ENCODE results near the gene SLC35F3.

SLC35F3 gene

GRCh38 chr1:234078143-234078542, 173.7 kb downstream of the SLC35F3 start:
- H3K27me3 ChIP-seq (ENCODE audit: control insufficient read depth, insufficient read depth, low read length): no peaks in the 10 kb centered on the region
- H3K27ac ChIP-seq (ENCODE audit: low read depth, low read length): no peak overlapping the region
- no peak overlapping the region for H3K9ac ChIP-seq (ENCODE audit: low read length)
- no peaks in the 10 kb centered on the region for H3K36me3 ChIP-seq (ENCODE audit: control insufficient read depth, insufficient read depth, low read length)
- H3K4me3 ChIP-seq (ENCODE audit: low read depth, low read length): no peak overlapping the region
- H3K9me3 ChIP-seq (ENCODE audit: control insufficient read depth, insufficient read depth, low read depth, low read length): no peaks in the 10 kb centered on the region
- H3K4me1 ChIP-seq (ENCODE audit: control insufficient read depth, insufficient read depth, low read length): peaks cover 9% of the 10 kb centered on the region; the same call in 1 of the 2 replicates

- Histone ChIP-seq H3K4me1 (ENCODE audit: control insufficient read depth, insufficient read depth, low read length) (no peaks in the 10 kb centered on the region), H3K9me3 (ENCODE audit: control insufficient read depth, insufficient read depth, low read depth, low read length) (no peaks in the 10 kb centered on the region), H3K27ac (ENCODE audit: low read depth, low read length) (no peak overlapping the region), H3K36me3 (ENCODE audit: control insufficient read depth, insufficient read depth, low read length) (no peaks in the 10 kb centered on the region), H3K4me3 (ENCODE audit: low read depth, low read length) (no peak overlapping the region), H3K27me3 (ENCODE audit: control insufficient read depth, insufficient read depth, low read length) (no peaks in the 10 kb centered on the region), H3K9ac (ENCODE audit: low read length) (no peak overlapping the region)
Measured at GRCh38 chr1:234079896-234080295, 175.4 kb downstream of the SLC35F3 start.

GRCh38 chr1:234083460-234083859, 179.0 kb downstream of the SLC35F3 start:
- H3K4me1 ChIP-seq (ENCODE audit: control insufficient read depth, insufficient read depth, low read length): no peaks in the 10 kb centered on the region
- no peak overlapping the region for H3K27ac ChIP-seq (ENCODE audit: low read depth, low read length)
- no peaks in the 10 kb centered on the region for H3K27me3 ChIP-seq (ENCODE audit: control insufficient read depth, insufficient read depth, low read length)
- no peak overlapping the region for H3K9ac ChIP-seq (ENCODE audit: low read length)
- H3K36me3 ChIP-seq (ENCODE audit: control insufficient read depth, insufficient read depth, low read length): no peaks in the 10 kb centered on the region
- no peak overlapping the region for H3K4me3 ChIP-seq (ENCODE audit: low read depth, low read length)
- H3K9me3 ChIP-seq (ENCODE audit: control insufficient read depth, insufficient read depth, low read depth, low read length): no peaks in the 10 kb centered on the region

- Histone ChIP-seq H3K9ac (ENCODE audit: low read length) (no peak overlapping the region), H3K4me3 (ENCODE audit: low read depth, low read length) (no peak overlapping the region), H3K27ac (ENCODE audit: low read depth, low read length) (no peak overlapping the region), H3K27me3 (ENCODE audit: control insufficient read depth, insufficient read depth, low read length) (no peaks in the 10 kb centered on the region), H3K4me1 (ENCODE audit: control insufficient read depth, insufficient read depth, low read length) (no peaks in the 10 kb centered on the region; the same call in 1 of the 2 replicates), H3K9me3 (ENCODE audit: control insufficient read depth, insufficient read depth, low read depth, low read length) (no peaks in the 10 kb centered on the region), H3K36me3 (ENCODE audit: control insufficient read depth, insufficient read depth, low read length) (no peaks in the 10 kb centered on the region)
Measured at GRCh38 chr1:234089396-234089795, 184.9 kb downstream of the SLC35F3 start.

- Histone ChIP-seq H3K4me1 (ENCODE audit: control insufficient read depth, insufficient read depth, low read length) (no peaks in the 10 kb centered on the region; the same call in 1 of the 2 replicates), H3K36me3 (ENCODE audit: control insufficient read depth, insufficient read depth, low read length) (no peaks in the 10 kb centered on the region), H3K27me3 (ENCODE audit: control insufficient read depth, insufficient read depth, low read length) (no peaks in the 10 kb centered on the region), H3K9me3 (ENCODE audit: control insufficient read depth, insufficient read depth, low read depth, low read length) (no peaks in the 10 kb centered on the region), H3K9ac (ENCODE audit: low read length) (no peak overlapping the region), H3K27ac (ENCODE audit: low read depth, low read length) (no peak overlapping the region), H3K4me3 (ENCODE audit: low read depth, low read length) (no peak overlapping the region)
Measured at GRCh38 chr1:234090212-234091064, 186.0 kb downstream of the SLC35F3 start.

GRCh38 chr1:234091065-234091401, 186.6 kb downstream of the SLC35F3 start:
- H3K4me1 ChIP-seq (ENCODE audit: control insufficient read depth, insufficient read depth, low read length): no peaks in the 10 kb centered on the region; the same call in 1 of the 2 replicates
- H3K9ac ChIP-seq (ENCODE audit: low read length): no peak overlapping the region
- H3K27me3 ChIP-seq (ENCODE audit: control insufficient read depth, insufficient read depth, low read length): no peaks in the 10 kb centered on the region
- no peak overlapping the region for H3K4me3 ChIP-seq (ENCODE audit: low read depth, low read length)
- no peaks in the 10 kb centered on the region for H3K36me3 ChIP-seq (ENCODE audit: control insufficient read depth, insufficient read depth, low read length)
- no peaks in the 10 kb centered on the region for H3K9me3 ChIP-seq (ENCODE audit: control insufficient read depth, insufficient read depth, low read depth, low read length)
- no peak overlapping the region for H3K27ac ChIP-seq (ENCODE audit: low read depth, low read length)

DNA sequence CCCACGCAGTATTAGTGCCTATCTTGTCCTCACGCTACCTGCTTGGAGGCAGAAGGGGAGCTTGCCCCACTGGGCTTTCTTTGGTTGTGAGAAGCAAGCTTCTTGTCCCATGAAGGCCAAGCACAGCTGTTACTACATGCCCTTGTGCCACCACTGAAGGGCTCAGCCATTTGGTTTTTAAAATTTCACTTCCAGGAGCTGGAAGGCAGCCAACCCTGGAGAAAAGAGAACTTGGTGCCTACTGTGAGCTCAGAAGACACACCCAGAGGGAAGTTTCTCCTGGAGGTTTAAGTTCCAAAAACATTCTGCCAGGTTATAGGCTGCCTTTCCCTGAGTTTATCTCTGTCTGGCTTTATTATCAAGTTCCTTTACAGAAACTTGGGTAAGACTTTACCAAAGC, 187.4 kb downstream of the SLC35F3 start:
- no peaks in the 10 kb centered on the region for H3K27me3 ChIP-seq (ENCODE audit: control insufficient read depth, insufficient read depth, low read length)
- H3K27ac ChIP-seq (ENCODE audit: low read depth, low read length): no peak overlapping the region
- no peaks in the 10 kb centered on the region for H3K36me3 ChIP-seq (ENCODE audit: control insufficient read depth, insufficient read depth, low read length)

DNA sequence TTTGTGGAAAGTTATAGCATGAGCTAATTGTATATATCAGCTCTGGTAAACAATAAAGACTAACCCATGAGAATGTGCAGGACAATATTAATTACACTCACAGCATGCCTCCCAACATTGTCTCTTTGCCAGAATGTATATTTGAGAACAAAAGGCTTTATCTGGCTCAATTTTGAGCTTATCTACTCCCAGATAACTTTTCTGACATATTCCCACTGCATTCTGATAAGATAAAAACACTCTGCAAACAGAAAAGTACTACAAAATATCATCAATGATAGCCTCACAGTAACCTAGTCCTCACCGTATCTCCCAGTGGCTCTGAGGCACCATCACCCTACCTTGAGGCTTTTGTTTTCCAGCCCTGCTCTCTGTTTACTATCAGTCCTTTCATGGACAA, 188.6 kb downstream of the SLC35F3 start:
- Histone ChIP-seq H3K27me3 (ENCODE audit: control insufficient read depth, insufficient read depth, low read length) (no peaks in the 10 kb centered on the region), H3K36me3 (ENCODE audit: control insufficient read depth, insufficient read depth, low read length) (no peaks in the 10 kb centered on the region), H3K9me3 (ENCODE audit: control insufficient read depth, insufficient read depth, low read depth, low read length) (no peaks in the 10 kb centered on the region), H3K4me1 (ENCODE audit: control insufficient read depth, insufficient read depth, low read length) (no peaks in the 10 kb centered on the region; the same call in 1 of the 2 replicates), H3K9ac (ENCODE audit: low read length) (peak overlapping the region; percentile 73), H3K4me3 (ENCODE audit: low read depth, low read length) (no peak overlapping the region), H3K27ac (ENCODE audit: low read depth, low read length) (no peak overlapping the region; the same call in 1 of the 2 replicates)

More for the DNA sequence above, 187.4 kb downstream of the SLC35F3 start:
- Histone ChIP-seq H3K9me3 (ENCODE audit: control insufficient read depth, insufficient read depth, low read depth, low read length) (no peaks in the 10 kb centered on the region), H3K9ac (ENCODE audit: low read length) (no peak overlapping the region), H3K4me1 (ENCODE audit: control insufficient read depth, insufficient read depth, low read length) (no peaks in the 10 kb centered on the region; the same call in 1 of the 2 replicates), H3K4me3 (ENCODE audit: low read depth, low read length) (no peak overlapping the region)

- no peaks in the 10 kb centered on the region; the same call in 1 of the 2 replicates for H3K4me1 ChIP-seq (ENCODE audit: control insufficient read depth, insufficient read depth, low read length)
- no peaks in the 10 kb centered on the region for H3K27me3 ChIP-seq (ENCODE audit: control insufficient read depth, insufficient read depth, low read length)
- H3K4me3 ChIP-seq (ENCODE audit: low read depth, low read length): no peak overlapping the region
- H3K27ac ChIP-seq (ENCODE audit: low read depth, low read length): no peak overlapping the region
- no peak overlapping the region for H3K9ac ChIP-seq (ENCODE audit: low read length)
- no peaks in the 10 kb centered on the region for H3K36me3 ChIP-seq (ENCODE audit: control insufficient read depth, insufficient read depth, low read length)
- H3K9me3 ChIP-seq (ENCODE audit: control insufficient read depth, insufficient read depth, low read depth, low read length): no peaks in the 10 kb centered on the region
Measured at GRCh38 chr1:234093741-234094140, 189.3 kb downstream of the SLC35F3 start.

DNA sequence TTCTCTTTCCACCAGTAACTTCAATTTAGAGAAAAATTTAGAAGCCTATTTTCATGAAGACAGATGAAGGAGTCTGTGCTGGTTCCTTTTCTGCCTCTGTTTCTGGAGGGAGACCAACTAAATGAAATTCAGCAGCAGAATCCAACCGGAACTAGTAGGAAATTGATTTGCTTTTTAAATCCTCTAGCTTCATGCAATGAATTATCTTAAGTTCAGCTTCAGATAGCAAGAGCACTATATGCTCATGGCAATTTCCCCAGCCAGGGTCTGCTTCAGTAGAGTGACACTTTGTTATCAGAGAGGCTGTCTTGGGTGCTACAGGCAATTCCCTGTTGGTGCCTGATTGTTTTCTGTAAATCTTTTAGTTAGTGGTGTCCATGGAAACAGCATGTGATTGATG, 189.7 kb downstream of the SLC35F3 start:
- H3K27ac ChIP-seq (ENCODE audit: low read depth, low read length): no peak overlapping the region
- no peaks in the 10 kb centered on the region for H3K27me3 ChIP-seq (ENCODE audit: control insufficient read depth, insufficient read depth, low read length)
- H3K9me3 ChIP-seq (ENCODE audit: control insufficient read depth, insufficient read depth, low read depth, low read length): no peaks in the 10 kb centered on the region
- no peak overlapping the region for H3K9ac ChIP-seq (ENCODE audit: low read length)
- H3K36me3 ChIP-seq (ENCODE audit: control insufficient read depth, insufficient read depth, low read length): no peaks in the 10 kb centered on the region
- no peaks in the 10 kb centered on the region; the same call in 1 of the 2 replicates for H3K4me1 ChIP-seq (ENCODE audit: control insufficient read depth, insufficient read depth, low read length)
- H3K4me3 ChIP-seq (ENCODE audit: low read depth, low read length): no peak overlapping the region

DNA sequence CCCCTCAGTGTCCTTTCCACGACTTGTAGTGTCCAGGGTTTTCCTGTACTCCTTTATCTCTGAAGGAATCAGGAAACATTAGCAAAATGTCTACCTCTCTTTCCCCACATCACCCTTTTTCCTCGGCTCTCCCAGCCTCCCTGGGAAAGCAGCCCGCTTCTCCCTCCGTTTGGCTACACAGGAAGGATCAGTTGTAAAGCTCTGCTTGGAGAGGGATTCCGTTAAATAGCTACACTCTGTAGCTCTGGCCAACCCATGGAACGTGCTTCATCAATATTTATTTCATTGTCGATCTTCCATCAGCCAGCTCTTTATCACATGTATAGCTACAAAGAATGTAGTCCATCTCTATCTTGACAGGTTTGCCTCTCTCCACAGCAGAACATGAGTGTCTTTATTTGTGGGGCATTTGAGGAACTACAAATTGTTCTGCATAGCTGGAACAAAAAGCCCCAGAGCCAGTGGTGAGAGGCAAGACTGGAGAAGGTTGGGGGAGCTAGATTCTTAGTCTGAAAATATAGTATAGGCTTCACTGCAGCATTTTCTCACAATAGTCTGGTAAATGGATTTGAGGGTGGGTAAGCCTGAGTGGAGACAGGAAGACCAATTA, 191.8 kb downstream of the SLC35F3 start:
- H3K4me1 ChIP-seq (ENCODE audit: control insufficient read depth, insufficient read depth, low read length): no peaks in the 10 kb centered on the region; the same call in 1 of the 2 replicates
- H3K4me3 ChIP-seq (ENCODE audit: low read depth, low read length): no peak overlapping the region
- no peak overlapping the region for H3K9ac ChIP-seq (ENCODE audit: low read length)
- no peak overlapping the region for H3K27ac ChIP-seq (ENCODE audit: low read depth, low read length)
- no peaks in the 10 kb centered on the region for H3K36me3 ChIP-seq (ENCODE audit: control insufficient read depth, insufficient read depth, low read length)
- H3K9me3 ChIP-seq (ENCODE audit: control insufficient read depth, insufficient read depth, low read depth, low read length): no peaks in the 10 kb centered on the region
- H3K27me3 ChIP-seq (ENCODE audit: control insufficient read depth, insufficient read depth, low read length): no peaks in the 10 kb centered on the region
